ENCODE measurements around the gene HBE1. TPM values are rescaled to one million over a fixed set of nuclear protein-coding genes. Genes with fewer than 3 reads are reported as not detected.

HBE1 gene
- total RNA-seq, 1 donor from 2014 or later: not detected

DNA sequence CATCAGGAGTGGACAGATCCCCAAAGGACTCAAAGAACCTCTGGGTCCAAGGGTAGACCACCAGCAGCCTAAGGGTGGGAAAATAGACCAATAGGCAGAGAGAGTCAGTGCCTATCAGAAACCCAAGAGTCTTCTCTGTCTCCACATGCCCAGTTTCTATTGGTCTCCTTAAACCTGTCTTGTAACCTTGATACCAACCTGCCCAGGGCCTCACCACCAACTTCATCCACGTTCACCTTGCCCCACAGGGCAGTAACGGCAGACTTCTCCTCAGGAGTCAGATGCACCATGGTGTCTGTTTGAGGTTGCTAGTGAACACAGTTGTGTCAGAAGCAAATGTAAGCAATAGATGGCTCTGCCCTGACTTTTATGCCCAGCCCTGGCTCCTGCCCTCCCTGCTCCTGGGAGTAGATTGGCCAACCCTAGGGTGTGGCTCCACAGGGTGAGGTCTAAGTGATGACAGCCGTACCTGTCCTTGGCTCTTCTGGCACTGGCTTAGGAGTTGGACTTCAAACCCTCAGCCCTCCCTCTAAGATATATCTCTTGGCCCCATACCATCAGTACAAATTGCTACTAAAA lies 42.9 kb downstream of the HBE1 start, which contains the start of gene HBB:
Gene HBB, minus strand, starts transcription at position 340 of the 579 bp plus-strand sequence. Its CDS starts 50 bp downstream, at position 290.
- Mint-ChIP-seq H3K27ac (ENCODE audit: unreplicated experiment) (no peak within 1 kb of the TSS), H3K27me3 (ENCODE audit: low read depth, unreplicated experiment) (no peaks in the 10 kb centered on the region), H3K4me3 (ENCODE audit: unreplicated experiment) (no peak within 1 kb of the TSS), H3K9me3 (ENCODE audit: unreplicated experiment) (peaks cover 2% of the 10 kb centered on the region), H3K36me3 (ENCODE audit: low read depth, unreplicated experiment) (no peaks in the 10 kb centered on the region), H3K4me1 (ENCODE audit: low read depth, unreplicated experiment) (no peaks in the 10 kb centered on the region)
- no peak within 1 kb of the TSS for H2AFZ ChIP-seq (ENCODE audit: low read depth, low read length)
- TF ChIP-seq, protein P1, sequence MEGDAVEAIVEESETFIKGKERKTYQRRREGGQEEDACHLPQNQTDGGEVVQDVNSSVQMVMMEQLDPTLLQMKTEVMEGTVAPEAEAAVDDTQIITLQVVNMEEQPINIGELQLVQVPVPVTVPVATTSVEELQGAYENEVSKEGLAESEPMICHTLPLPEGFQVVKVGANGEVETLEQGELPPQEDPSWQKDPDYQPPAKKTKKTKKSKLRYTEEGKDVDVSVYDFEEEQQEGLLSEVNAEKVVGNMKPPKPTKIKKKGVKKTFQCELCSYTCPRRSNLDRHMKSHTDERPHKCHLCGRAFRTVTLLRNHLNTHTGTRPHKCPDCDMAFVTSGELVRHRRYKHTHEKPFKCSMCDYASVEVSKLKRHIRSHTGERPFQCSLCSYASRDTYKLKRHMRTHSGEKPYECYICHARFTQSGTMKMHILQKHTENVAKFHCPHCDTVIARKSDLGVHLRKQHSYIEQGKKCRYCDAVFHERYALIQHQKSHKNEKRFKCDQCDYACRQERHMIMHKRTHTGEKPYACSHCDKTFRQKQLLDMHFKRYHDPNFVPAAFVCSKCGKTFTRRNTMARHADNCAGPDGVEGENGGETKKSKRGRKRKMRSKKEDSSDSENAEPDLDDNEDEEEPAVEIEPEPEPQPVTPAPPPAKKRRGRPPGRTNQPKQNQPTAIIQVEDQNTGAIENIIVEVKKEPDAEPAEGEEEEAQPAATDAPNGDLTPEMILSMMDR (IDR thresholded peaks at IDR 0.05; ENCODE audit: insufficient read depth, low read depth, low read length): no peak
- no peak for TF ChIP-seq EZH2 (IDR thresholded peaks at IDR 0.05; ENCODE audit: insufficient read depth, low read length)
- no peaks in the 10 kb centered on the region for H3K9me3 ChIP-seq (ENCODE audit: insufficient read depth, low read depth, low read length)
- no peaks in the 10 kb centered on the region for H3K79me2 ChIP-seq (ENCODE audit: insufficient read depth, low read length)
- no peak within 1 kb of the TSS for H3K4me3 ChIP-seq (ENCODE audit: insufficient read depth, low read depth, low read length)
- no peak within 1 kb of the TSS for H3K9ac ChIP-seq (ENCODE audit: low read length)
- no peaks in the 10 kb centered on the region for H3K4me1 ChIP-seq (ENCODE audit: insufficient read depth, low read length)
- H4K20me1 ChIP-seq (ENCODE audit: insufficient read depth, low read length): no peaks in the 10 kb centered on the region
- no peak within 1 kb of the TSS for H3K4me2 ChIP-seq (ENCODE audit: low read length)
- H3K36me3 ChIP-seq (ENCODE audit: insufficient read depth, low read length): no peaks in the 10 kb centered on the region
- FAIRE-seq (no peak), DNase-seq (ENCODE audit: low read depth) (no peak)
- H3K27me3 ChIP-seq (ENCODE audit: insufficient read depth, low read length): no peaks in the 10 kb centered on the region
- H3K27ac ChIP-seq (ENCODE audit: low read depth, low read length): no peak within 1 kb of the TSS

DNA sequence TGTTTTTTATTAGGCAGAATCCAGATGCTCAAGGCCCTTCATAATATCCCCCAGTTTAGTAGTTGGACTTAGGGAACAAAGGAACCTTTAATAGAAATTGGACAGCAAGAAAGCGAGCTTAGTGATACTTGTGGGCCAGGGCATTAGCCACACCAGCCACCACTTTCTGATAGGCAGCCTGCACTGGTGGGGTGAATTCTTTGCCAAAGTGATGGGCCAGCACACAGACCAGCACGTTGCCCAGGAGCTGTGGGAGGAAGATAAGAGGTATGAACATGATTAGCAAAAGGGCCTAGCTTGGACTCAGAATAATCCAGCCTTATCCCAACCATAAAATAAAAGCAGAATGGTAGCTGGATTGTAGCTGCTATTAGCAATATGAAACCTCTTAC lies 44.3 kb downstream of the HBE1 start:
- H3K79me2 ChIP-seq (ENCODE audit: insufficient read depth, low read length): no peaks in the 10 kb centered on the region

More for the DNA sequence above, 44.3 kb downstream of the HBE1 start:
- no peaks in the 10 kb centered on the region for H4K20me1 ChIP-seq (ENCODE audit: insufficient read depth, low read length)
- no peak overlapping the region for H3K27ac Mint-ChIP-seq (ENCODE audit: unreplicated experiment)
- H3K9me3 ChIP-seq (ENCODE audit: insufficient read depth, low read depth, low read length): no peaks in the 10 kb centered on the region
- no peak overlapping the region for H3K4me3 Mint-ChIP-seq (ENCODE audit: unreplicated experiment)
- no peak overlapping the region for H3K4me2 ChIP-seq (ENCODE audit: low read length)
- H3K9ac ChIP-seq (ENCODE audit: low read length): no peak overlapping the region
- H3K9me3 Mint-ChIP-seq (ENCODE audit: unreplicated experiment): peaks cover 2% of the 10 kb centered on the region
- H3K4me1 ChIP-seq (ENCODE audit: insufficient read depth, low read length): no peaks in the 10 kb centered on the region
- FAIRE-seq (no peak), DNase-seq (ENCODE audit: low read depth) (no peak)
- H3K4me1 Mint-ChIP-seq (ENCODE audit: low read depth, unreplicated experiment): no peaks in the 10 kb centered on the region
- no peaks in the 10 kb centered on the region for H3K36me3 ChIP-seq (ENCODE audit: insufficient read depth, low read length)
- H3K27me3 Mint-ChIP-seq (ENCODE audit: low read depth, unreplicated experiment): no peaks in the 10 kb centered on the region
- no peak overlapping the region for H3K4me3 ChIP-seq (ENCODE audit: insufficient read depth, low read depth, low read length)
- no peak for TF ChIP-seq EZH2 (IDR thresholded peaks at IDR 0.05; ENCODE audit: insufficient read depth, low read length)
- TF ChIP-seq, protein P1 (IDR thresholded peaks at IDR 0.05; ENCODE audit: insufficient read depth, low read depth, low read length): no peak
- H3K36me3 Mint-ChIP-seq (ENCODE audit: low read depth, unreplicated experiment): no peaks in the 10 kb centered on the region
- no peaks in the 10 kb centered on the region for H3K27me3 ChIP-seq (ENCODE audit: insufficient read depth, low read length)
- no peak overlapping the region for H3K27ac ChIP-seq (ENCODE audit: low read depth, low read length)
- H2AFZ ChIP-seq (ENCODE audit: low read depth, low read length): no peak overlapping the region
